GM21723 (cell line): ENCODE results near the gene TYW1B.
"Not testable (repeated sequence)": the region's sequence is repeated elsewhere in the genome, so short reads cannot be mapped to it uniquely, and the experiment has no call there.

ENCODE experiments used
- ATAC-seq: cut with Tn5 transposase; IDR thresholded peaks from one replicate; pipeline ENCODE4 v1.9.1; 2021; ENCODE audit warnings: mild to moderate bottlenecking, moderate library complexity; ENCODE audit not compliant: unreplicated experiment

TYW1B gene

GRCh38 chr7:72816370-72817157 lies 11.4 kb downstream of the TYW1B start:
- ATAC-seq: not testable (repeated sequence)

GRCh38 chr7:72810437-72810836 lies 17.6 kb downstream of the TYW1B start:
- ATAC-seq: not testable (repeated sequence)

- not testable (repeated sequence) for ATAC-seq
These were observed 19.5 kb downstream of the TYW1B start for GRCh38 chr7:72808511-72808910.

GRCh38 chr7:72806851-72807250 lies 21.1 kb downstream of the TYW1B start:
- not testable (repeated sequence) for ATAC-seq

GRCh38 chr7:72805526-72806494 lies 22.2 kb downstream of the TYW1B start:
- no peak for ATAC-seq

- ATAC-seq: not testable (repeated sequence)
These were observed 24.2 kb downstream of the TYW1B start for GRCh38 chr7:72803778-72804177.

- ATAC-seq: not testable (repeated sequence)
These were observed 26.4 kb downstream of the TYW1B start for GRCh38 chr7:72801564-72801963.

- ATAC-seq: not testable (repeated sequence)
These were observed 32.6 kb downstream of the TYW1B start for GRCh38 chr7:72795401-72795800.

GRCh38 chr7:72793791-72794190 lies 34.2 kb downstream of the TYW1B start:
- ATAC-seq: no peak

GRCh38 chr7:72790698-72791060 lies 37.3 kb downstream of the TYW1B start:
- ATAC-seq: not testable (repeated sequence)

- ATAC-seq: not testable (repeated sequence)
These were observed 37.8 kb downstream of the TYW1B start for GRCh38 chr7:72790048-72790697.

GRCh38 chr7:72785166-72785955 lies 42.6 kb downstream of the TYW1B start:
- ATAC-seq: no peak

- ATAC-seq: not testable (repeated sequence)
These were observed 44.2 kb downstream of the TYW1B start for GRCh38 chr7:72783601-72784370.

- no peak for ATAC-seq
These were observed 46.4 kb downstream of the TYW1B start for GRCh38 chr7:72781631-72782030.

GRCh38 chr7:72781161-72781560 lies 46.8 kb downstream of the TYW1B start:
- ATAC-seq: no peak

- not testable (repeated sequence) for ATAC-seq
These were observed 47.6 kb downstream of the TYW1B start for GRCh38 chr7:72780289-72780894.

- not testable (repeated sequence) for ATAC-seq
These were observed 50.8 kb downstream of the TYW1B start for GRCh38 chr7:72777167-72777566.

- not testable (repeated sequence) for ATAC-seq
These were observed 55.4 kb downstream of the TYW1B start for GRCh38 chr7:72772627-72773026.

GRCh38 chr7:72766994-72767393 lies 61.0 kb downstream of the TYW1B start:
- not testable (repeated sequence) for ATAC-seq
